A673 (cell line): Measurements from ENCODE around the gene MICB. TPM values are rescaled to one million over a fixed set of nuclear protein-coding genes. Genes with fewer than 3 reads are reported as not detected.

Experiments
- BruUV-seq: library from RNA; stranded (reverse); fragments of 400-500 nt; replicated peaks from 2 replicates; lab custom pipeline; 2021; lab: Mats Ljungman, UMichigan
- CTCF ChIA-PET: fragments of 300-600 bp; sonication (Branson Sonifier 250); formaldehyde crosslinking; loops from one replicate; lab custom pipeline; 2022; ENCODE audit warnings: antibody characterized with exemption; lab: Charles Lee
- POLR2A ChIA-PET: fragments of 300-600 bp; sonication (Branson Sonifier 250); formaldehyde crosslinking; loops from one replicate; lab custom pipeline; 2022; ENCODE audit warnings: antibody characterized with exemption; ENCODE audit not compliant: low non-redundant PET; lab: Charles Lee
- DNase-seq: peaks from one replicate; pipeline ENCODE4 v3.0.0-alpha.2; 2015; ENCODE audit warnings: low spot score
- H3K27ac ChIP-seq: fragments of 200-600 bp; sonication (generic); 2 replicates; pipeline ENCODE4 v1.5.1; 2016; ENCODE audit warnings: mixed run types, low read depth, mild to moderate bottlenecking, mixed read lengths, antibody characterized with exemption, low read length; ENCODE audit not compliant: poor library complexity, severe bottlenecking
- H3K27me3 ChIP-seq: fragments of 200-600 bp; sonication (generic); replicated peaks from 2 replicates; pipeline ENCODE4 v1.6.1; 2017; ENCODE audit warnings: mixed run types, low read depth, mild to moderate bottlenecking, mixed read lengths, antibody characterized with exemption, low read length; ENCODE audit not compliant: insufficient read depth, poor library complexity
- H3K36me3 ChIP-seq: fragments of 200-600 bp; sonication (generic); 2 replicates; pipeline ENCODE4 v1.6.1; 2016; ENCODE audit warnings: mixed run types, mild to moderate bottlenecking, mixed read lengths, antibody characterized with exemption, low read length; ENCODE audit not compliant: insufficient read depth, poor library complexity, severe bottlenecking
- H3K4me1 ChIP-seq: fragments of 200-600 bp; sonication (generic); 2 replicates; pipeline ENCODE4 v1.6.1; 2017; ENCODE audit warnings: mixed run types, mild to moderate bottlenecking, mixed read lengths, antibody characterized with exemption, low read length; ENCODE audit not compliant: insufficient read depth, poor library complexity, severe bottlenecking
- H3K4me3 ChIP-seq: fragments of 200-600 bp; sonication (generic); 2 replicates; pipeline ENCODE4 v1.5.1; 2016; ENCODE audit warnings: low read depth, mixed run types, mild to moderate bottlenecking, mixed read lengths, low read length; ENCODE audit not compliant: poor library complexity, severe bottlenecking
- H3K9me3 ChIP-seq: fragments of 200-600 bp; sonication (generic); 2 replicates; pipeline ENCODE4 v1.6.1; 2016; ENCODE audit warnings: mixed run types, low read depth, mild to moderate bottlenecking, mixed read lengths, antibody characterized with exemption, low read length; ENCODE audit not compliant: poor library complexity, severe bottlenecking
- EZH2 ChIP-seq: fragments of 200-600 bp; sonication (generic); IDR thresholded peaks from 2 replicates; pipeline ENCODE4 v1.6.1; 2017; ENCODE audit warnings: borderline replicate concordance, low read depth, mild to moderate bottlenecking, mixed read lengths, antibody characterized with exemption, low read length; ENCODE audit not compliant: poor library complexity, severe bottlenecking
- intact Hi-C: fragments of 100-400 bp; cut with micrococcal nuclease; formaldehyde crosslinking; loops from one replicate; pipeline ENCODE4 v1.10.0; 2022; ENCODE audit not compliant: unreplicated experiment
- total RNA-seq: library from RNA; stranded (reverse); gene quantifications from 2 replicates; pipeline ENCODE4 v1.2.3, GENCODE V29; 2021
- TF ChIP-seq, protein P1 (sequence below): fragments of 300-800, 200-600 bp; sonication (generic); conservative IDR thresholded peaks from 2 replicates; pipeline ENCODE4 v1.5.1; 2017; ENCODE audit warnings: low read depth, mild to moderate bottlenecking, antibody characterized with exemption, low read length, moderate library complexity, mixed read lengths

The MICB gene
- total RNA-seq, 1 experiment from 2014 or later: 12.7 TPM

DNA sequence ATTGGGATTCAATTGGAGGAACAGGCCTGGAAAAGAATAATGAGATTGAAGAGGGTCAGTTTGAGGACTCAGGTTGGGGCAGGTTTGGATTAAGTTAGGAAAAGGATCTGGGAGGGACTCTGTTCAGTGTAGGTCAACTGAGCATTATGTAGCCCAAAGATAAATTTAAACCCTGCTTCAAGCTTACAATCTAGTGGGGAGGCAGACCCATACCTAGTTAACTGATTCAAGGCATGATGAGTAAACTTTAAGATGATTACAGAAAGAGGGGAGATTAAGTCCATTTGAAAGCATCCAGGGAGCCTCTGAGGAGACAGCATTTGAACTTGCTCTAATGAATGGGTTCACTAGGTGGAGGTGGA is 62.7 kb downstream of the MICB start:
- ChIA-PET CTCF (no interaction called here), POLR2A (no interaction called here)
- no peak overlapping the region for H3K4me3 ChIP-seq
- H3K36me3 ChIP-seq: peaks cover 8% of the 10 kb centered on the region
- no peaks in the 10 kb centered on the region for H3K27me3 ChIP-seq
- no TSS peak for BruUV-seq
- H3K9me3 ChIP-seq: no peaks in the 10 kb centered on the region
- H3K27ac ChIP-seq: no peak overlapping the region
- no peaks in the 10 kb centered on the region for H3K4me1 ChIP-seq
- TF ChIP-seq, protein P1, sequence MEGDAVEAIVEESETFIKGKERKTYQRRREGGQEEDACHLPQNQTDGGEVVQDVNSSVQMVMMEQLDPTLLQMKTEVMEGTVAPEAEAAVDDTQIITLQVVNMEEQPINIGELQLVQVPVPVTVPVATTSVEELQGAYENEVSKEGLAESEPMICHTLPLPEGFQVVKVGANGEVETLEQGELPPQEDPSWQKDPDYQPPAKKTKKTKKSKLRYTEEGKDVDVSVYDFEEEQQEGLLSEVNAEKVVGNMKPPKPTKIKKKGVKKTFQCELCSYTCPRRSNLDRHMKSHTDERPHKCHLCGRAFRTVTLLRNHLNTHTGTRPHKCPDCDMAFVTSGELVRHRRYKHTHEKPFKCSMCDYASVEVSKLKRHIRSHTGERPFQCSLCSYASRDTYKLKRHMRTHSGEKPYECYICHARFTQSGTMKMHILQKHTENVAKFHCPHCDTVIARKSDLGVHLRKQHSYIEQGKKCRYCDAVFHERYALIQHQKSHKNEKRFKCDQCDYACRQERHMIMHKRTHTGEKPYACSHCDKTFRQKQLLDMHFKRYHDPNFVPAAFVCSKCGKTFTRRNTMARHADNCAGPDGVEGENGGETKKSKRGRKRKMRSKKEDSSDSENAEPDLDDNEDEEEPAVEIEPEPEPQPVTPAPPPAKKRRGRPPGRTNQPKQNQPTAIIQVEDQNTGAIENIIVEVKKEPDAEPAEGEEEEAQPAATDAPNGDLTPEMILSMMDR: no peak
- TF ChIP-seq EZH2: no peak
- DNase-seq: no peak
- intact Hi-C loops: no loop called here

Other genes with a start within 250 kb of the MICB start
- 121 and 134 TPM in 2 replicates for gene HLA-C, start 226.1 kb upstream of the MICB start, total RNA-seq
- gene HLA-B, start 141.0 kb upstream of the MICB start, total RNA-seq: 27.3 and 29.9 TPM in 2 replicates
- 31.6 and 41.2 TPM in 2 replicates for gene MICA, start 94.5 kb upstream of the MICB start, total RNA-seq
- gene MCCD1, start 30.8 kb downstream of the MICB start, total RNA-seq: not detected in 2 replicates
- gene DDX39B, start 43.9 kb downstream of the MICB start, total RNA-seq: 558 and 594 TPM in 2 replicates
- gene ATP6V1G2, start 48.5 kb downstream of the MICB start, total RNA-seq: 2.5 and 3.1 TPM in 2 replicates
- 15.7 and 17.2 TPM in 2 replicates for gene NFKBIL1, start 49.5 kb downstream of the MICB start, total RNA-seq
- gene LTA, start 74.1 kb downstream of the MICB start, total RNA-seq: not detected in 2 replicates
- 0.17 and 0.42 TPM in 2 replicates for gene TNF, start 77.4 kb downstream of the MICB start, total RNA-seq
- not detected in 2 replicates for gene LTB, start 84.3 kb downstream of the MICB start, total RNA-seq
- gene LST1, start 88.1 kb downstream of the MICB start, total RNA-seq: not detected in 2 replicates
- gene NCR3, start 94.9 kb downstream of the MICB start, total RNA-seq: not detected in 2 replicates
- 0.64 and 0.68 TPM in 2 replicates for gene AIF1, start 117.1 kb downstream of the MICB start, total RNA-seq
- gene PRRC2A, start 122.6 kb downstream of the MICB start, total RNA-seq: 289 and 313 TPM in 2 replicates
- 391 and 393 TPM in 2 replicates for gene BAG6, start 154.5 kb downstream of the MICB start, total RNA-seq
- 2.5 and 4.8 TPM in 2 replicates for gene APOM, start 157.7 kb downstream of the MICB start, total RNA-seq
- gene C6orf47, start 162.6 kb downstream of the MICB start, total RNA-seq: 20.1 and 21.3 TPM in 2 replicates
- 27.7 and 32.0 TPM in 2 replicates for gene GPANK1, start 166.9 kb downstream of the MICB start, total RNA-seq
- gene CSNK2B, start 167.9 kb downstream of the MICB start, total RNA-seq: 252 and 253 TPM in 2 replicates
- gene LY6G5B, start 171.8 kb downstream of the MICB start, total RNA-seq: 18.9 and 19.4 TPM in 2 replicates
- gene LY6G5C, start 182.9 kb downstream of the MICB start, total RNA-seq: 3.9 and 6.8 TPM in 2 replicates
- 36.3 and 45.6 TPM in 2 replicates for gene ABHD16A, start 205.2 kb downstream of the MICB start, total RNA-seq
- not detected in 2 replicates for gene LY6G6F, start 208.7 kb downstream of the MICB start, total RNA-seq
- not detected in 2 replicates for gene LY6G6D, start 217.2 kb downstream of the MICB start, total RNA-seq
- 0.42 and 0.80 TPM in 2 replicates for gene LY6G6C, start 223.6 kb downstream of the MICB start, total RNA-seq
- gene MPIG6B, start 225.2 kb downstream of the MICB start, total RNA-seq: not detected in 2 replicates
- gene DDAH2, start 231.2 kb downstream of the MICB start, total RNA-seq: 68.2 and 86.7 TPM in 2 replicates
- gene CLIC1, start 238.4 kb downstream of the MICB start, total RNA-seq: 371 and 431 TPM in 2 replicates
- gene MSH5, start 241.9 kb downstream of the MICB start, total RNA-seq: 76.4 and 102 TPM in 2 replicates